Activated CD4-positive, alpha-beta T cell treated with anti-CD3 and anti-CD28 coated beads, Interleukin-2, amount 50 U/mL, for 4 hours (primary cell): ENCODE data around the gene MIA3.
A peak's percentile ranks its signal among the peaks of the same experiment; 100 is the strongest.

Experiments used
- DNase-seq, 2 experiments: peaks; one replicate each; pipeline ENCODE4 v3.0.0-alpha.2; 2020

MIA3 gene

GRCh38 chr1:222618880-222619596 lies 1.1 kb downstream of the MIA3 start:
- no peak for DNase-seq

- DNase-seq, result no peak
These were observed 2.7 kb downstream of the MIA3 start for GRCh38 chr1:222620566-222620965.

- DNase-seq, result no peak
These were observed 4.9 kb downstream of the MIA3 start for GRCh38 chr1:222622765-222623164.

- no peak for DNase-seq
These were observed 5.6 kb downstream of the MIA3 start for GRCh38 chr1:222623458-222623857.

- DNase-seq, result no peak
These were observed 6.3 kb downstream of the MIA3 start for GRCh38 chr1:222624214-222624613.

- DNase-seq, result no peak
These were observed 9.3 kb downstream of the MIA3 start for GRCh38 chr1:222627232-222627631.

GRCh38 chr1:222629921-222630535 lies 12.1 kb downstream of the MIA3 start:
- no peak for DNase-seq

- no peak for DNase-seq
These were observed 13.8 kb downstream of the MIA3 start for GRCh38 chr1:222631611-222632208.

- no peak for DNase-seq
These were observed 14.9 kb downstream of the MIA3 start for GRCh38 chr1:222632749-222633148.

- peak; percentile 54 to 55 for DNase-seq
These were observed 16.5 kb downstream of the MIA3 start for GRCh38 chr1:222634180-222635013.

GRCh38 chr1:222641269-222641948 lies 23.5 kb downstream of the MIA3 start:
- DNase-seq, result no peak

- no peak for DNase-seq
These were observed 24.6 kb downstream of the MIA3 start for GRCh38 chr1:222642468-222642867.

- no peak for DNase-seq
These were observed 25.7 kb downstream of the MIA3 start for GRCh38 chr1:222643606-222643937.

- DNase-seq, result peak; percentile 97 to 98
These were observed 26.2 kb downstream of the MIA3 start for GRCh38 chr1:222643938-222644635.

GRCh38 chr1:222644636-222644980 lies 26.7 kb downstream of the MIA3 start:
- DNase-seq, result no peak

GRCh38 chr1:222652676-222653075 lies 34.8 kb downstream of the MIA3 start:
- DNase-seq, result no peak

- no peak for DNase-seq
These were observed 35.4 kb downstream of the MIA3 start for GRCh38 chr1:222653178-222653827.

- DNase-seq, result peak; percentile 63 to 69
These were observed 37.0 kb downstream of the MIA3 start for GRCh38 chr1:222654849-222655248.

GRCh38 chr1:222656391-222657155 lies 38.7 kb downstream of the MIA3 start:
- no peak for DNase-seq

GRCh38 chr1:222657899-222658298 lies 40.0 kb downstream of the MIA3 start:
- DNase-seq, result no peak

GRCh38 chr1:222663431-222663934 lies 45.6 kb downstream of the MIA3 start:
- no peak for DNase-seq
